Stimulated activated CD4-positive, alpha-beta T cell treated with anti-CD3 and anti-CD28 coated beads, Interleukin-1b, Interleukin-23, amount 100 ng/mL, for 4 hours (primary cell): ENCODE data around the gene LRRC23.

Experiments used
- DNase-seq, 2 donors: peaks; one replicate each; pipeline ENCODE4 v3.0.0-alpha.2; 2020; ENCODE audit warnings: low read depth in 2 of 2

The LRRC23 gene

GRCh38 chr12:6943722-6944380, 39.2 kb downstream of the LRRC23 start, which contains the start of the genes C12orf57 and RNU7-1:
Gene C12orf57, plus strand, starts transcription at chr12:6944022. Its CDS starts 100 bp downstream, at chr12:6944122.
Gene RNU7-1, plus strand, starts transcription at chr12:6943816.
- DNase-seq: peak in 1 of 2 donors; percentile 55

- DNase-seq: peak; percentile 75 to 77
Observed at GRCh38 chr12:6944381-6945186, 40.0 kb downstream of the LRRC23 start.

- DNase-seq: no peak
Observed at GRCh38 chr12:6945613-6946012, 41.0 kb downstream of the LRRC23 start.

GRCh38 chr12:6946033-6946919, 41.7 kb downstream of the LRRC23 start:
- no peak for DNase-seq

- no peak for DNase-seq
Observed at GRCh38 chr12:6946920-6947374, 42.3 kb downstream of the LRRC23 start.

GRCh38 chr12:6947615-6948014, 43.0 kb downstream of the LRRC23 start:
- no peak for DNase-seq

GRCh38 chr12:6948873-6949594, 44.4 kb downstream of the LRRC23 start:
- no peak for DNase-seq

- DNase-seq: no peak
Observed at GRCh38 chr12:6950401-6950801, 45.8 kb downstream of the LRRC23 start.

GRCh38 chr12:6950811-6951540, 46.4 kb downstream of the LRRC23 start, which contains the start of gene PTPN6:
Gene PTPN6, plus strand, starts transcription at chr12:6951356. Its CDS starts 157 bp downstream, at chr12:6951513.
- DNase-seq: no peak

- no peak for DNase-seq
Observed at GRCh38 chr12:6951551-6952120, 47.0 kb downstream of the LRRC23 start.

- no peak for DNase-seq
Observed at GRCh38 chr12:6952121-6952862, 47.7 kb downstream of the LRRC23 start.

- DNase-seq: no peak
Observed at GRCh38 chr12:6952863-6953441, 48.3 kb downstream of the LRRC23 start.

- DNase-seq: peak in 1 of 2 donors; percentile 77
Observed at GRCh38 chr12:6953442-6954315, 49.1 kb downstream of the LRRC23 start.

GRCh38 chr12:6954316-6955107, 49.9 kb downstream of the LRRC23 start:
- no peak for DNase-seq

- DNase-seq: no peak
Observed at GRCh38 chr12:6955108-6956020, 50.7 kb downstream of the LRRC23 start.
